ENCODE data around the gene FNDC3B.

FNDC3B gene

GRCh38 chr3:172402892-172403643, 363.7 kb downstream of the FNDC3B start:
- no peak for TF ChIP-seq POLR2A (IDR thresholded peaks at IDR 0.05; ENCODE audit: low read depth, low read length)
- DNase-seq (ENCODE audit: insufficient read length, low spot score), result no peak
- no peak for FAIRE-seq

- DNase-seq (ENCODE audit: insufficient read length, low spot score) (no peak), FAIRE-seq (no peak)
- TF ChIP-seq POLR2A (IDR thresholded peaks at IDR 0.05; ENCODE audit: low read depth, low read length), result no peak
Observed at GRCh38 chr3:172404237-172404962, 365.0 kb downstream of the FNDC3B start.

- DNase-seq (ENCODE audit: insufficient read length, low spot score) (no peak), FAIRE-seq (no peak)
- TF ChIP-seq POLR2A (IDR thresholded peaks at IDR 0.05; ENCODE audit: low read depth, low read length), result no peak
Observed at GRCh38 chr3:172405914-172406313, 366.5 kb downstream of the FNDC3B start.

DNA sequence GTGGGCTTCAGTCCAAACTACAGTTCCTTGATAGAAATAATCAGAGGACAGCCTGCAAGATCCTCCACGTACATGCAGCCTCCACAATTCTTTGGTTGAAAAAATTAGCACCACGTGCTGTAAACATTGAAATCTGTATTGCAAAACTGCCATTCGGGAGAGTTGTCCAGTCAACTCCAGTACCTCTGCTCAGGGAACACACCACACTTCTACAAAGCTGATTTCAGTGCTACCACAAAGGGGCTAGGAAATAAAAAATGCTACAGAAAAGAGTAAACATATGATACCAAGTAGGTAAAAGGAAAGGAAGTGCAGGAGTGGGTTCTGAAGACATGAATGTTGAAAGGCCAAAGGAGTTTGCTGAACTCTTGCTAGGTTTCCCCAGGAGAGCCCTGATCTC, 368.5 kb downstream of the FNDC3B start:
- FAIRE-seq (no peak), DNase-seq (ENCODE audit: insufficient read length, low spot score) (no peak)
- no peak for TF ChIP-seq POLR2A (IDR thresholded peaks at IDR 0.05; ENCODE audit: low read depth, low read length)

- no peak for DNase-seq (ENCODE audit: insufficient read length, low spot score)
- no peak for FAIRE-seq
- TF ChIP-seq POLR2A (IDR thresholded peaks at IDR 0.05; ENCODE audit: low read depth, low read length), result no peak
Observed at GRCh38 chr3:172410702-172411477, 371.5 kb downstream of the FNDC3B start.

GRCh38 chr3:172411478-172411947, 372.1 kb downstream of the FNDC3B start:
- DNase-seq (ENCODE audit: insufficient read length, low spot score) (no peak), FAIRE-seq (no peak)
- TF ChIP-seq POLR2A (IDR thresholded peaks at IDR 0.05; ENCODE audit: low read depth, low read length), result no peak

DNA sequence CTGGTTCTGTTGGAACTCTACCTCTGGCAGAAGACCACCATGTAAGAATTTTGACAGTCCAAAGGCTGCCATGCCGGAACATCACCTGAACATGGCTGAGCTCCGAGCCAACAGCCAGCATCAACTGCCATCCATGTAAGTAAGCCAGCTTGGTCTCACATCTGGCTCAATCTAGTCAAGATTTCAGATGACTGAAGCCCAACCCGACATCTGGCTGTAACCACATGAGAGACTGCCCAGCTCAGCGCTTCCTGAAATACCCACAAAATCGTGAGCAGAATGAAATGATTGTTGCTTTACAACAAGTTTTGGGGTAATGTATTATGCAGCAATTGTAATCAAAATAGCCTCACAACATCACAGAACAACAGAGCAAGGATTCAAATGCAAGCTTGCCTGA, 375.9 kb downstream of the FNDC3B start:
- DNase-seq (ENCODE audit: insufficient read length, low spot score), result no peak
- FAIRE-seq, result no peak
- TF ChIP-seq POLR2A (IDR thresholded peaks at IDR 0.05; ENCODE audit: low read depth, low read length), result no peak

- FAIRE-seq, result no peak
- no peak for DNase-seq (ENCODE audit: insufficient read length, low spot score)
- TF ChIP-seq POLR2A (IDR thresholded peaks at IDR 0.05; ENCODE audit: low read depth, low read length), result no peak
Observed at GRCh38 chr3:172437713-172438112, 398.3 kb downstream of the FNDC3B start.

GRCh38 chr3:172438186-172438585, 398.8 kb downstream of the FNDC3B start:
- TF ChIP-seq POLR2A (IDR thresholded peaks at IDR 0.05; ENCODE audit: low read depth, low read length), result no peak
- DNase-seq (ENCODE audit: insufficient read length, low spot score) (no peak), FAIRE-seq (no peak)

- no peak for TF ChIP-seq POLR2A (IDR thresholded peaks at IDR 0.05; ENCODE audit: low read depth, low read length)
- no peak for FAIRE-seq
Observed at GRCh38 chr3:172441581-172441980, 402.2 kb downstream of the FNDC3B start.

GRCh38 chr3:172442606-172443005, 403.2 kb downstream of the FNDC3B start:
- no peak for FAIRE-seq
- TF ChIP-seq POLR2A (IDR thresholded peaks at IDR 0.05; ENCODE audit: low read depth, low read length), result no peak
- no peak for DNase-seq (ENCODE audit: insufficient read length, low spot score)

More at GRCh38 chr3:172441581-172441980, 402.2 kb downstream of the FNDC3B start:
- DNase-seq (ENCODE audit: insufficient read length, low spot score), result no peak

DNA sequence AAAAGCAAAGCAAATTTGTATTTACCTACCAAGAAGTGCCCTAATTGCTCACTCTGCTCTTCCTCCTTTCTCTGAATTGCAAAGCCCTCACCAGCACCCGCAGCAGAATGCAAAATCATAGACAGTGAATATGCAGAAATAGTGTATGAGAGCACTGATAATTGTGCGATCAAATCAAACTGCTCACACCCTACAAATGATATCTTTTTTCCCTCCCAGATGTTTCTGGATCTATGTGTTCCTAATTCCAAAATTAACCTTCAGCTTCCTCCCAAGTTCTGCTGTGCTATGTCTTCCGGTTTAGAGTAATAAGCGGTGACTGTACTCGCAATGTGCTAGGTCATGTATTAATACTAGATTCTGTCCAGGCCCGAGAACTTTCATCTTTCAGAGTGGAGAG, 405.4 kb downstream of the FNDC3B start:
- TF ChIP-seq POLR2A (IDR thresholded peaks at IDR 0.05; ENCODE audit: low read depth, low read length), result no peak
- FAIRE-seq, result no peak
- DNase-seq (ENCODE audit: insufficient read length, low spot score), result no peak

- no peak for DNase-seq (ENCODE audit: insufficient read length, low spot score)
- FAIRE-seq, result no peak
- no peak for TF ChIP-seq POLR2A (IDR thresholded peaks at IDR 0.05; ENCODE audit: low read depth, low read length)
Observed at GRCh38 chr3:172446198-172446597, 406.8 kb downstream of the FNDC3B start.

All from H54 (cell line).